Adrenal gland (tissue), 5 donors: Measurements from ENCODE around the gene RAET1E.

ENCODE experiments used
- CTCF ChIP-seq, 6 experiments: fragments of 450-650 bp in 4 of 6; fragments of 200-600 bp in 2 of 6; sonication (generic) in 1 of 6; IDR thresholded peaks; 1 replicate in 5 of 6; 2 replicates in 1 of 6; pipeline versions ENCODE4 v1.5.1 to v1.8.0; 2016 to 2021; ENCODE audit warnings: antibody characterized with exemption in 6 of 6, mild to moderate bottlenecking in 2 of 6, moderate library complexity in 1 of 6
- POLR2A ChIP-seq, 2 donors: fragments of 450-650 bp; IDR thresholded peaks; one replicate each; pipeline ENCODE4 v1.6.1; 2017; ENCODE audit warnings: antibody characterized with exemption in 2 of 2, mild to moderate bottlenecking in 2 of 2, moderate library complexity in 1 of 2
- donor health status: DM: no; HTN: no; CAD: no.

DNA sequence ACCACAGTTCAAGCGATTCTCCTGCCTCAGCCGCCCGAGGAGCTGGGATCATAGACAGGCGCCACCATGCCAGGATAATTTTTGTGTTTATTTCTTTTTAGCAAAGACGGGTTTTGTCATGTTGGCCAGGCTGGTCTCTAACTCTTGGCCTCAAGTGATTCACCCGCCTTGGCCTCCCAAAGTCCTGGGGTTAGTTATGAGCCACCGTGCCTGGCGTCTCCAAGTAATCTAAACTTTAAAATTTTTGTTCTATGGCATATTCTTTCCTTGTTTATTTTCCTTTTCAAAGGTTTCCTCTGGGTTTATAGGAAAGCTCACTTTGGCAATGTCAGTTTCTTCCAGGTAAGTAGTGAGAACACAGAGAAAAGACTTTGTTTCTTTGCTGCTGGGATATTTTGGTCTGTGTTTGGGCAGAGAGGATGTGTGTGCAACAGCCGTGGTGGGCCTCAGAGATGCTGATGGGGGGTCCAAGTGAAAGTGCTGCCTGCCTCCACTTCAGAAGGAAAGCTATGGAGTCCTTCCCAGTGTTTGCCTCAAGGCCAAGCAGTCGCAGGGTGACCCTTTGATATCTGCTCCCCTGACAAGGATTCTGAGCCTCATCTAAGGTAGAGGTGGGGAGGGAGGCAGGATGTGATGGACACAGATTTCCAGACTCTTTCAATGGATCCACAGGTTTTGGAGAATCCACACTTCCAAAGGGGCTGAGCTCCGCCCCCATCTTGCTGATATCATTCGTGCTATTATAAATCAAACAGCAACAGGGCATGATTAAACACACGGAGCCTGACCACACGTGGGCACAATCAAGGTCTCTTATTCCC lies 36.1 kb downstream of the RAET1E start:
- TF ChIP-seq CTCF (IDR thresholded peaks at IDR 0.05) (no peak), POLR2A (IDR thresholded peaks at IDR 0.05) (no peak)
